ENCODE results near the gene SNRPD1. TPM values are rescaled to one million over a fixed set of nuclear protein-coding genes. Genes with fewer than 3 reads are reported as not detected.
"Not testable (repeated sequence)": the region's sequence is repeated elsewhere in the genome, so short reads cannot be mapped to it uniquely, and the experiment has no call there.

SNRPD1 gene
- total RNA-seq, result 12.4 and 21.4 TPM in 2 replicates

DNA sequence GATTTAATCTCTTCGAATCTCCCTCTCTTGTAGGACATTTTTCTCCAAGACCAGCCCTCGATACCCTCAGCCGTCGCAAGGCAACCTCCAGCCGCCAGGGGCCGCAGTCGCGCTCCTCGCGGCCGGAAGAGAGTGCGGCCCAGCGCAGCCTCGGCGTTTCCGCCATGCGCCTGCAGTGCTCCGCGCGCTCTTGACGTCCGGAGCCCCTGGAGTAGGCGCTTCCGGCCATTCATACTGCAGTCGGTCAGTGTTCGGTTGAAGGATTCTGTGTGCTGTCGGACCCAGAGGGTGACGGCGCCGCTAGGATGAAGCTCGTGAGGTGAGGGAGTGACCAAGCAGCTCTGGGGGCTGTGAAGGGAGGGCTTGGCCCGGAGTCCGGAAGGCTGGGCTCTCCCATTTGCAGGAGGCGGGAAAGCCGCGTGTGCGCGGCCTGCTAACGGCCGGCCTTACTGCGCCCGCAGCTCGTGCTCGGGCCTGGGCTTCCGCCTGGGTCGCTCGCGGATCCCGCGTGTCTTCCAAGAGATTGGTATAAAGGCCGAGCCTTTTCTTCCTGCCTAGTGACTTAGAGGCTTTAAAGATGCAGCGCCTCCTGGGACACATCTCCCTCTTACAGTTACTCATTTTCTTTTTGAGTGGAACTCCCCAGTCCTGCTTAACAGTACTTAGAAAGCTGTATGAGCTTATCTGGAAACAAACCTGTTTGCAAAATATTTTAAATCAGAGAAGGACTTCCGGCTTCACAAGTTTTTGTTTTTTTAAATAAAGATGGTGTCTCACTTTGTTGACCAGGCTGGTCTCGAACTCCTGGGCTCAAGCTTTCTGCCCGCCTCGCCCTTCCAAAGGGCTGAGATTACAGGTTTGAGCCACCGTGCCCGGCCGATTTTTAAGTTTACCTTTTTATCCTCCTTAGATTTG is at the start of gene SNRPD1:
TSS of gene SNRPD1 (plus strand) at position 190 of the 915 bp plus-strand sequence. CDS start at position 306, 116 bp downstream.
- peak within 1 kb of the TSS; percentile 95 for H3K4me3 ChIP-seq (ENCODE audit: low read depth, low read length)
- peak; percentile 79 for DNase-seq (ENCODE audit: low read depth)
- H3K36me3 ChIP-seq (ENCODE audit: control insufficient read depth, insufficient read depth, low read length), result no peaks in the 10 kb centered on the region
- no peaks in the 10 kb centered on the region for H3K27me3 ChIP-seq (ENCODE audit: control insufficient read depth, insufficient read depth, low read length)
- no peak for FAIRE-seq
- TF ChIP-seq, protein P1, sequence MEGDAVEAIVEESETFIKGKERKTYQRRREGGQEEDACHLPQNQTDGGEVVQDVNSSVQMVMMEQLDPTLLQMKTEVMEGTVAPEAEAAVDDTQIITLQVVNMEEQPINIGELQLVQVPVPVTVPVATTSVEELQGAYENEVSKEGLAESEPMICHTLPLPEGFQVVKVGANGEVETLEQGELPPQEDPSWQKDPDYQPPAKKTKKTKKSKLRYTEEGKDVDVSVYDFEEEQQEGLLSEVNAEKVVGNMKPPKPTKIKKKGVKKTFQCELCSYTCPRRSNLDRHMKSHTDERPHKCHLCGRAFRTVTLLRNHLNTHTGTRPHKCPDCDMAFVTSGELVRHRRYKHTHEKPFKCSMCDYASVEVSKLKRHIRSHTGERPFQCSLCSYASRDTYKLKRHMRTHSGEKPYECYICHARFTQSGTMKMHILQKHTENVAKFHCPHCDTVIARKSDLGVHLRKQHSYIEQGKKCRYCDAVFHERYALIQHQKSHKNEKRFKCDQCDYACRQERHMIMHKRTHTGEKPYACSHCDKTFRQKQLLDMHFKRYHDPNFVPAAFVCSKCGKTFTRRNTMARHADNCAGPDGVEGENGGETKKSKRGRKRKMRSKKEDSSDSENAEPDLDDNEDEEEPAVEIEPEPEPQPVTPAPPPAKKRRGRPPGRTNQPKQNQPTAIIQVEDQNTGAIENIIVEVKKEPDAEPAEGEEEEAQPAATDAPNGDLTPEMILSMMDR (IDR thresholded peaks at IDR 0.05; ENCODE audit: insufficient read depth, low read length, severe bottlenecking), result peak; percentile 95

DNA sequence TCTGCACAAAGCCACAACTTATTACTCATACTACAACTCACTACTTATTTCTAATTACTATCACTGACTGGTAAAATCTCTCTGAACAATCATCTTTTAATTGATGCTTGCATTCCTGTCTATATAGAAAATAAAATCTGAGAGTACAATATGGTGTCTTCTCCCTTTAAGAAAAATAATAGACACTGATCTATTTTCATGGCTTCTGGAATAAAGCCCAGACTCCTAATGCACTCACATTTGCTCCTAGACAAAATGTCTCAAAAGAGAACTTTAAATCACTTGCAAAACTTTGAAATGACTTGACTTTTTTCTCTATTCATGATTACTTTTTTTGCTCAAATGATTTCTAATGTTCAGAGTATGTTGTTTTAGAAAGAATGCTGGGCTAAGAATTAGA is 40.3 kb upstream of the SNRPD1 start:
- Histone ChIP-seq H3K36me3 (ENCODE audit: control insufficient read depth, insufficient read depth, low read length) (peaks cover 5% of the 10 kb centered on the region), H3K27me3 (ENCODE audit: control insufficient read depth, insufficient read depth, low read length) (no peaks in the 10 kb centered on the region), H3K4me3 (ENCODE audit: low read depth, low read length) (no peak overlapping the region)
- TF ChIP-seq, protein P1 (IDR thresholded peaks at IDR 0.05; ENCODE audit: insufficient read depth, low read length, severe bottlenecking), result no peak
- FAIRE-seq (no peak), DNase-seq (ENCODE audit: low read depth) (no peak)

DNA sequence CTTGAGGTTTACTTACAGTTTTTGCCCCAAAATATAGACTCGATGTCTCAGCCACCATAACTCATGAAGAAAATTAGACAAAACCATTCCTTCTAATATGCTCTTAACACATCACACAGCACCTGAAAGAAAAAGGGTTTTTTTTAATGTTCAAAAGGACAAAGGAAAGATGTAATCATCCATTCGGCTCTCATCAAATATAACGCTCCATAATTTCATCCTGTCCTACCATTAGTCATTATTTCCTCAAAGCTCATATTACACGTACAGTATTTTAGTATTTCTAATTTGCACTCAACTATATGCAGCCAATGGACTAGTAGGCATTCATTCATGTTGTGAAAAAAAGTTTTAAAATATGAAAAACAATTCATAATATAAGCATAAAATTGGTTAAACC is 36.5 kb upstream of the SNRPD1 start:
- no peak for FAIRE-seq
- no peak overlapping the region for H3K4me3 ChIP-seq (ENCODE audit: low read depth, low read length)
- H3K36me3 ChIP-seq (ENCODE audit: control insufficient read depth, insufficient read depth, low read length), result peaks cover 5% of the 10 kb centered on the region
- TF ChIP-seq, protein P1 (IDR thresholded peaks at IDR 0.05; ENCODE audit: insufficient read depth, low read length, severe bottlenecking), result no peak
- no peaks in the 10 kb centered on the region for H3K27me3 ChIP-seq (ENCODE audit: control insufficient read depth, insufficient read depth, low read length)
- DNase-seq (ENCODE audit: low read depth), result no peak

DNA sequence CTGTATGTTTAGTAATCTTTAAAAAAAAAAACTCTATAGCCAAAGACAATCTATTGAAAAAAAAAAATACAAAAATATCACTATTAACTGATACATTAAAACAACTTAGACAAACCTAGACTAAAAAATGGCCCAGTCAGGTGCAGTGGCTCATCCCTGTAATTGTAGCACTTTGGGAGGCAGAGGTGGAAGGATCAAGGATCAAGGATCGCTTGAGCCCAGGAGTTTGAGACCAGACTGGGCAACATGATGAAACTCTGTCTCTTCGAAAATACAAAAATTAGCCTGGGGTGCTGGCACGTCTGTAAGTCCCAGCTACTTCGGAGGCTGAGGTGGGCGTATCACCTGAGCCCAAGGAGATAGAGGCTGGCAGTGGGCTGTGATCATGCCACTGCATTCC is 27.7 kb upstream of the SNRPD1 start:
- no peaks in the 10 kb centered on the region for H3K36me3 ChIP-seq (ENCODE audit: control insufficient read depth, insufficient read depth, low read length)
- TF ChIP-seq, protein P1 (IDR thresholded peaks at IDR 0.05; ENCODE audit: insufficient read depth, low read length, severe bottlenecking), result no peak
- FAIRE-seq (no peak), DNase-seq (ENCODE audit: low read depth) (no peak)
- H3K27me3 ChIP-seq (ENCODE audit: control insufficient read depth, insufficient read depth, low read length), result no peaks in the 10 kb centered on the region
- H3K4me3 ChIP-seq (ENCODE audit: low read depth, low read length), result no peak overlapping the region

DNA sequence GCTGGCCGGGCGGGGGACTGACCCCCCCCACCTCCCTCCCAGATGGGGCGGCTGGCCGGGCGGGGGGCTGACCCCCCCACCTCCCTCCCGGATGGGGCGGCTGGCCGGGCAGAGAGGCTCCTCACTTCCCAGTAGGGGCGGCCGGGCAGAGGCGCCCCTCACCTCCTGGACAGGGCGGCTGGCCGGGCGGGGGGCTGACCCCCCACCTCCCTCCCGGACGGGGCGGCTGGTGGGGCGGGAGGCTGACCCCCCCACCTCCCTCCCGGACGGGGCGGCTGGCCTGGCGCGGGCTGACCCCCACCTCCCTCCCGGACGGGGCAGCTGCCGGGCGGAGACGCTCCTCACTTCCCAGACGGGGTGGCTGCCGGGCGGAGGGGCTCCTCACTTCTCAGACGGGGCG is 19.8 kb upstream of the SNRPD1 start:
- not testable (repeated sequence) for DNase-seq (ENCODE audit: low read depth); H3K4me3 ChIP-seq (ENCODE audit: low read depth, low read length); FAIRE-seq; H3K27me3 ChIP-seq (ENCODE audit: control insufficient read depth, insufficient read depth, low read length); H3K36me3 ChIP-seq (ENCODE audit: control insufficient read depth, insufficient read depth, low read length)

DNA sequence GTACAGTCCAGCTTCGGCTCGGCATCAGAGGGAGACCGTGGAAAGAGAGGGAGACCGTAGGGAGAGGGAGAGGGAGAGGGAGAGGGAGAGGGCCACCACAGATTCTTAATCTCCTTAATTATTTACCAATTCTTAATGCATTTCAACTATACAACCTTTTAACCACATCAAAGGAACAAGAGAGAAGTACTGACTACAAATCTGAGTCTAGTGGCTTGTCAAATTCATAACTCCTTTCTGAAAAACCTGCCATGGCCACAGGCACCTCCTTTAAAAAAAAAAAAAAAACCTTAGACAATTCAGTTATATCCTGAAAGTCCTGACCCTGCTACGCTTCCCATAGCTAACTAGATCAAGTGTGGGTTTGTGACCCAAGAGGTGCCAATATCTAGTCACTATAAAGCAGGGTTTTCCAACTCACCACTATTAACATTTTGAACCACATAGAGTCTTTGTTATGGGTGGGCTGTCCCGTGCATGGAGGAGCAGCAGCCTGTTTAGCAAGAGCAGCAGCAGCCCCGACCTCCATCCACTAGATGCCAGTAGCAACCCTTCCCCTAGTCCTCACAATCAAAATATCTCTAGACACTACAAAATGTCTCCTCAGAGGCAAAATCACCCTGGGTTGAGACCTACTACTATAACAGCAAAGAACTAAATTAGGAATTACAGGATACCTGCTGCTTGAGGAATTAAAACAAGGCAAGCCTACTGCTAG is 18.4 kb upstream of the SNRPD1 start:
- no peak overlapping the region for H3K4me3 ChIP-seq (ENCODE audit: low read depth, low read length)
- H3K36me3 ChIP-seq (ENCODE audit: control insufficient read depth, insufficient read depth, low read length), result no peaks in the 10 kb centered on the region
- no peak for DNase-seq (ENCODE audit: low read depth)
- no peak for FAIRE-seq
- TF ChIP-seq, protein P1 (IDR thresholded peaks at IDR 0.05; ENCODE audit: insufficient read depth, low read length, severe bottlenecking), result no peak
- H3K27me3 ChIP-seq (ENCODE audit: control insufficient read depth, insufficient read depth, low read length), result no peaks in the 10 kb centered on the region
